ENCODE results near the gene LUC7L3.
A peak's percentile ranks its signal among the peaks of the same experiment; 100 is the strongest.

LUC7L3 gene

GRCh38 chr17:50719144-50719923 is at the start of gene LUC7L3:
Gene LUC7L3, plus strand, starts transcription at chr17:50719603. Its CDS starts 130 bp downstream, at chr17:50719733.
- H3K4me3 ChIP-seq (ENCODE audit: low read depth, low read length) = peak within 1 kb of the TSS; percentile 97
- DNase-seq (ENCODE audit: low read depth) = peak; percentile 95
- TF ChIP-seq CTCF (conservative IDR thresholded peaks at IDR 0.05; ENCODE audit: low read depth, low read length) = no peak

DNA sequence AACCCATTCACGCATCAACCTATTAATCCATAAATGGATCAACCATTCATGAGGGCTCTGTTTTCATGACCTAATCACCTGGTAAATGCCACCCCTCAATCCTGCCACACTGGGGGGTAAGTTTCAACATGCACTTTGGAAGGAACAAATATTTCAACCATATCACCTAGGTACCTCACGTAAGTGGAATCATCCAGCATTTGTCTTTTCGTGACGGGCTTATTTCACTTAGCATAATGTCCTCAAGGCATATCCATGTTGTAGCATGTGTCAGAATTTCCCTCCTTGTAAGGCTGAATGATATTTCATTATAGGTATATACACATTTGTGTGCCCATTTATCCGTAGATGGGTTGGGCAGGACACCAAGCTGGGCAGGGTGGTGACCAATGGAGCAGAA is 47.3 kb upstream of the LUC7L3 start:
- no peak for TF ChIP-seq CTCF (conservative IDR thresholded peaks at IDR 0.05; ENCODE audit: low read depth, low read length)
- no peak for DNase-seq (ENCODE audit: low read depth)
- H3K4me3 ChIP-seq (ENCODE audit: low read depth, low read length) = no peak overlapping the region

DNA sequence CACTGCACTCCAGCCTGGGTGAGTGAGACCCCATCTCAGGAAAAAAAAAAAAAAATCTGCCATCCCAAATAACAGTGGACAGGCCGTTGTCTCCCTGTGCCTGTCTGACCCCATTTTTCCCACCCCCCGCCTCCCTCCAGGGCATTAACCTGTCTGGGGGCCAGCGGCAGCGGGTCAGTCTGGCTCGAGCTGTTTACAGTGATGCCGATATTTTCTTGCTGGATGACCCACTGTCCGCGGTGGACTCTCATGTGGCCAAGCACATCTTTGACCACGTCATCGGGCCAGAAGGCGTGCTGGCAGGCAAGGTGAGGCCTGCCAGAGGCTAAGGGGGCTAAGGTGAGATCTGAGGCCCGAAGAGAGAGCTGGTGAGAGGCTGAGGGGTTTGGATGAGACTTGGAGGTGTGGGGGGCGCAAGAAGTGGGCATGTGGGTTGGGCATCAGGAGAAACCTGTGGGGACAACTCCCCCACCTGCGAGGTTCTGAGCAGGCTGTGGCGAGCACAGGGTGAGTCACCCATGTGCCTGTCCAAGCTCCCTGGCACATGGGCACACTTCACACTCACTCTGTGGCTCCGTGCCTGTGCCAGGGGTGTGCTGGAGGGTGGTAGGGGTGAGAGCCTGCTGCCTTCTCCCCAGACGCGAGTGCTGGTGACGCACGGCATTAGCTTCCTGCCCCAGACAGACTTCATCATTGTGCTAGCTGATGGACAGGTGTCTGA is 46.4 kb upstream of the LUC7L3 start:
- H3K4me3 ChIP-seq (ENCODE audit: low read depth, low read length) = no peak overlapping the region
- DNase-seq (ENCODE audit: low read depth) = no peak
- TF ChIP-seq CTCF (conservative IDR thresholded peaks at IDR 0.05; ENCODE audit: low read depth, low read length) = no peak

DNA sequence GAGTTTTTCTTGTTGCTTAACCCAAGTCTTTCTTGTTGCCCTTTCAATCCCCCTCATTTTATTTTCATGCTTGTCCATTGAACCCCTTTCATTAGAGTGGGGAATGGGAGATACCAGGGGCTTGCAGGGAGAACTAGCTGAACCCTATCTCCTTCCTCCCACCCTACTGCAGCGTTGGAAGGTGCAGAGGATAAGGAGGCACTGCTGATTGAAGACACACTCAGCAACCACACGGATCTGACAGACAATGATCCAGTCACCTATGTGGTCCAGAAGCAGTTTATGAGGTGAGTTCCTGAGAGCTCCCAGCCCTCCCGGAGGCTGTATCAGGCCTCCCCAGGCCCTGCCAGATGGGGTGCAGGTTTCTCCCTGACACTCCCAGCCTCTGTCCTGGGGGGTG is 44.2 kb upstream of the LUC7L3 start:
- TF ChIP-seq CTCF (conservative IDR thresholded peaks at IDR 0.05; ENCODE audit: low read depth, low read length) = no peak
- no peak for DNase-seq (ENCODE audit: low read depth)
- H3K4me3 ChIP-seq (ENCODE audit: low read depth, low read length) = no peak overlapping the region

DNA sequence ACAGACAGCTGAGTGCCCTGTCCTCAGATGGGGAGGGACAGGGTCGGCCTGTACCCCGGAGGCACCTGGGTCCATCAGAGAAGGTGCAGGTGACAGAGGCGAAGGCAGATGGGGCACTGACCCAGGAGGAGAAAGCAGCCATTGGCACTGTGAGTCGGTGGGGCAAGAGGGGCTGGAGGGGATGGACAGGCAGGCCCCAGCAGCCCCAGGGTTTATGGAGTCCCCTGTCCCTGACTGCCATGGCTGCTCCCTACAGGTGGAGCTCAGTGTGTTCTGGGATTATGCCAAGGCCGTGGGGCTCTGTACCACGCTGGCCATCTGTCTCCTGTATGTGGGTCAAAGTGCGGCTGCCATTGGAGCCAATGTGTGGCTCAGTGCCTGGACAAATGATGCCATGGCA is 43.8 kb upstream of the LUC7L3 start:
- TF ChIP-seq CTCF (conservative IDR thresholded peaks at IDR 0.05; ENCODE audit: low read depth, low read length) = no peak
- no peak for DNase-seq (ENCODE audit: low read depth)

GRCh38 chr17:50676065-50676975 is 43.1 kb upstream of the LUC7L3 start:
- no peak for DNase-seq (ENCODE audit: low read depth)
- TF ChIP-seq CTCF (conservative IDR thresholded peaks at IDR 0.05; ENCODE audit: low read depth, low read length) = no peak
- no peak overlapping the region for H3K4me3 ChIP-seq (ENCODE audit: low read depth, low read length)

More for the DNA sequence above, 43.8 kb upstream of the LUC7L3 start:
- H3K4me3 ChIP-seq (ENCODE audit: low read depth, low read length) = no peak overlapping the region
